ENCODE results near the gene KCNH8.

Gene KCNH8

GRCh38 chr3:19149368-19149767 is 1.1 kb downstream of the KCNH8 start:
- no peak for TF ChIP-seq CTCF (IDR thresholded peaks at IDR 0.05; ENCODE audit: low read depth, low read length)
- no peak overlapping the region for H3K4me3 ChIP-seq (ENCODE audit: low read depth, low read length)

- TF ChIP-seq CTCF (IDR thresholded peaks at IDR 0.05; ENCODE audit: low read depth, low read length) = no peak
- no peak overlapping the region for H3K4me3 ChIP-seq (ENCODE audit: low read depth, low read length)
Observed at GRCh38 chr3:19151171-19151570, 2.9 kb downstream of the KCNH8 start.

DNA sequence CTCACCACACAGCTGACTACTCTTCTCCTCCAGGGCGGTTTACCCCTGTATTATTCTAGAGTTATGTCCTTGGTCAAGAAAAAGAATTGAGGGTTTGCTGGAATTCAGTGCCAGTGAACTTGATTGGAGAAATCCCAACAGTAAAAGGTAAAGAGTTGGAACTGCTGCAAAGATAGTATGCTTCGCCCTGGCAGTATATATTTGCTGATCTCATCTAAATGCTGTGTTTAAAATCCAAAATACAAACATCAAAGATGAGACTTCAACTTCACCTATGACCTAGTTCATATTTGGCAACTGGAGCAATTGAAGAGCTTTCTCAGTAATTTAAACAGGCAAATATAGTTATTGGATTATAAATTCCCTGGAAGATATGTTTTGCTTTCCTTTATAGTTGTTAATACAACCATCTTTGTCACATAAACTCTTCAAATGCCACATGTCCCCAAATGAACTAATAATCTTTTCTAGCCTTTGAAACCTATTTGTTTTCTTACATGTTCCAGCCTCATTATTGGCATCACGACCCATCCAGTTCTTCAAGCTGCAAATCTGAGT is 6.5 kb downstream of the KCNH8 start:
- TF ChIP-seq CTCF (IDR thresholded peaks at IDR 0.05; ENCODE audit: low read depth, low read length) = no peak
- no peak overlapping the region for H3K4me3 ChIP-seq (ENCODE audit: low read depth, low read length)

GRCh38 chr3:19155375-19155774 is 7.1 kb downstream of the KCNH8 start:
- no peak overlapping the region for H3K4me3 ChIP-seq (ENCODE audit: low read depth, low read length)
- TF ChIP-seq CTCF (IDR thresholded peaks at IDR 0.05; ENCODE audit: low read depth, low read length) = no peak

DNA sequence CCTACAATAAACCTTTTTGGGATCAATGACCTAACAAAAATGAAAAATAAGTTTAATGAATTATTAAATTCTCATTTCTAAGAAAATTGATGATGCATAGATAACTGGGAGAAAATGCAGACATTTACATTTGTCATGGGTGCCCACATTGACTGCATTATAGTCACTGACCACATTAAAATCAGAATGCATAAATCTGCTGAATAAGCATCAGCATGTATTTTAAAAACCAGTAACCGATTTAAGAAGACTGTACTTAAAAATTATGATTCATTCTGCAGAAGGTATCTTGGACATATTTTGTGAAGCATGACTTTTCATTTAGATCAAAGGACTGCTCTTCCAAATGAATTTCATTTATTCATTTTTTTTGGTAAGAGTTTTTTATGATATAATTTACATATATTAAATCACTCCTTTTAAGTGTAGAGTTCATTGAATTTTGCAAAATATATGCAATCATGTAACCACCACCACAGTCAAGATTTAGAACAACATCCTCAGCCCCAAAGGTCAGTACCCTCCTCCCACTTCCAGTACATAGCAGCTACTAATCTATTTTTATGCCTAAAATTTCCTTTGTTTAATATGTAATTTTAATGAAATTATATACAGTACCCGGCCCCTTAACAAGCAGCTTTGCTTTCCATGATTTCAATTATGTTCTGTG is 11.8 kb downstream of the KCNH8 start:
- TF ChIP-seq CTCF (IDR thresholded peaks at IDR 0.05; ENCODE audit: low read depth, low read length) = no peak
- no peak overlapping the region for H3K4me3 ChIP-seq (ENCODE audit: low read depth, low read length)

DNA sequence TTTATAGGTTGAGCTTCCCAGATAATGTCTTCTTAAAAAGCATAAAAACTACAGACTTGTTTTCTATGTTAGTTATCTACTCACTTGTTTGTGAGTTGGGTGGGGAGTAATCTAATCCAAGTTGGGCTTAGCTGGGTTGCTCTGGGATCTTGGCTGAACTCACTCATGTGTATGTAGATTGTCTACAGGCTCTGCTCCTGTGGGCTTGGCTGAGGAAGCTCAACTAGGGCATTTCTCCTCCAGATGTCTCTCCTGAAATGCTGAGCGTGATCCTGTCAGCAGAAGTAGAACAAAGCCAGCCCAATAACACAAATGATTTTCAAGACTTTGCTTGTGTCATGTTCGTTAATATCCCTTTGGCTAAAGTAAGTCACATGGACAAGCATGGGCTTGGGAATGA is 17.3 kb downstream of the KCNH8 start:
- H3K4me3 ChIP-seq (ENCODE audit: low read depth, low read length) = no peak overlapping the region
- TF ChIP-seq CTCF (IDR thresholded peaks at IDR 0.05; ENCODE audit: low read depth, low read length) = no peak

GRCh38 chr3:19171794-19172193 is 23.5 kb downstream of the KCNH8 start:
- H3K4me3 ChIP-seq (ENCODE audit: low read depth, low read length) = no peak overlapping the region

More at GRCh38 chr3:19171794-19172193, 23.5 kb downstream of the KCNH8 start:
- no peak for TF ChIP-seq CTCF (IDR thresholded peaks at IDR 0.05; ENCODE audit: low read depth, low read length)
